Left renal pelvis (tissue), 4 donors: Measurements from ENCODE around the gene KRTAP9-3. TPM values are rescaled to one million over a fixed set of nuclear protein-coding genes. Genes with fewer than 3 reads are reported as not detected.
"Not testable (repeated sequence)": the region's sequence is repeated elsewhere in the genome, so short reads cannot be mapped to it uniquely, and the experiment has no call there.

Experiments used
- DNase-seq, 4 donors: peaks; one replicate each; pipeline ENCODE4 v3.0.0-alpha.2; 2013; ENCODE audit warnings: low read depth in 4 of 4, low spot score in 3 of 4
- polyA plus RNA-seq, 4 donors: library from polyadenylated mRNA; unstranded; fragments of 120-200 nt; gene quantifications; one replicate each; pipeline ENCODE4 v1.2.1, GENCODE V29; 2013; ENCODE audit not compliant: insufficient read length in 4 of 4

KRTAP9-3 gene, protein sequence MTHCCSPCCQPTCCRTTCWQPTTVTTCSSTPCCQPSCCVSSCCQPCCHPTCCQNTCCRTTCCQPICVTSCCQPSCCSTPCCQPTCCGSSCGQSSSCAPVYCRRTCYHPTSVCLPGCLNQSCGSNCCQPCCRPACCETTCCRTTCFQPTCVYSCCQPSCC
- polyA plus RNA-seq, result not detected

GRCh38 chr17:41232399-41233105 is at the start of gene KRTAP9-3:
Gene KRTAP9-3, plus strand, starts transcription at chr17:41232449. Its CDS starts 53 bp downstream, at chr17:41232502.
- not testable (repeated sequence) for DNase-seq

GRCh38 chr17:41184480-41184961 is 47.7 kb upstream of the KRTAP9-3 start, which contains the start of gene KRTAP4-1:
Gene KRTAP4-1, minus strand, starts transcription at chr17:41184911. Its CDS starts 57 bp downstream, at chr17:41184854.
- no peak for DNase-seq

DNA sequence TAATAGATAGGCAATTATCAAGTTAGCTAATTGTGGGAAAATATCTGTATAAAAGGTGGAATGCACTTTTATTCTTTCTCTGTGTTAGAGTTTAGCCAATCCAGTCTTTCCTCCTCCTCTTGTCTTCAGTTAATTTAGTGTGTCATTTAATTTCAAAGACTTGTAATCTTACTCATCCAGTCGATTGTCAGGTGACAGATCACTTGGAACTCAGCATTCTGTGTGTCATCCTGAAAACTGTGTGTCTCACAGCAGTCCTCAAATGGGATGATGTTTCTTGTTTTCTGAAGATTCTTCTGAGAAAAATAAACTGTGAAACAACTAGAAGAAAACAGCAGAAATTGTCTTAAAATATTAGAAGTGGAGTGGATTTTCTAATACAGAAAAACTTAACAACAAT is 47.2 kb upstream of the KRTAP9-3 start:
- DNase-seq, result no peak

DNA sequence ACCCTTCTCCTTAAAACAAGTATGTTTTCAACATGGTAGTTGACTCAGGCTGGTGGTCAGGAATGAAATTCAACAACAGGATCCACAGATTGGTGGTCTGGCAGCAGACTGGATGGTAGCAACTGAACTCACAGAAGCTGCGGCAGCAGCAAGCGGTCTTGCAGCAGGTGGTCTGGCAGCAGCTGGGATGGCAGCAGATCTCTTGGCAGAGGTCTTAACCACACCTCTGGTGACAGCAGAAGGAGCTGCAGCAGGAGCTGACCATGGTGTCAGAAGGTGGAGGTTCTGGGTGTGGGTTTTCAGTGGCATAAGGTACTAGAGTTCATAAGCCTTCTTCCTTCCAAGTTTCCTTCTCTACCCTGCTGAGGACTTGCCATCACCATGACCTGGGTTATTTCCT is 45.4 kb upstream of the KRTAP9-3 start:
- DNase-seq, result no peak

GRCh38 chr17:41189837-41190318 is 42.4 kb upstream of the KRTAP9-3 start, which contains the start of gene KRTAP9-1:
Gene KRTAP9-1, plus strand, starts transcription at chr17:41189887. Its CDS starts 0 bp downstream, at chr17:41189887.
- not testable (repeated sequence) for DNase-seq

GRCh38 chr17:41190328-41190727 is 41.9 kb upstream of the KRTAP9-3 start:
- no peak for DNase-seq

DNA sequence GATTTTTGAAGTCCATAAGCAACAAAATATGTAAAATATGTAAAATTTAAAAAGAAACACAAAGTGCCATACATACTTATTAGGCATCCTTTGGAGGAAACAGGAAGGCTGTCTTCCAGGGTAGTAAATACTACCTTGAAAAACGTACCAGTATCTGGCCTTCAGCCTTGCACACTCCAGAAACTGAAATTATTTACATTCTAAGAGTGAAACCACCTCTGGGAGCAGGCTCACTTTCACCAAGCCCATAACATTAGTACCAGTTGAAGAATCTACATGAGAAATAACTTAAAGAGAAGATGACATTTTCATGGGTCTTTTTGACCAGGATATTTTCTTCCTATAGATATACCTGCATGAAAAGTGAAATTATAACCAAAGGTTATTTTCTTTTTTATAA is 36.2 kb upstream of the KRTAP9-3 start:
- DNase-seq, result no peak

DNA sequence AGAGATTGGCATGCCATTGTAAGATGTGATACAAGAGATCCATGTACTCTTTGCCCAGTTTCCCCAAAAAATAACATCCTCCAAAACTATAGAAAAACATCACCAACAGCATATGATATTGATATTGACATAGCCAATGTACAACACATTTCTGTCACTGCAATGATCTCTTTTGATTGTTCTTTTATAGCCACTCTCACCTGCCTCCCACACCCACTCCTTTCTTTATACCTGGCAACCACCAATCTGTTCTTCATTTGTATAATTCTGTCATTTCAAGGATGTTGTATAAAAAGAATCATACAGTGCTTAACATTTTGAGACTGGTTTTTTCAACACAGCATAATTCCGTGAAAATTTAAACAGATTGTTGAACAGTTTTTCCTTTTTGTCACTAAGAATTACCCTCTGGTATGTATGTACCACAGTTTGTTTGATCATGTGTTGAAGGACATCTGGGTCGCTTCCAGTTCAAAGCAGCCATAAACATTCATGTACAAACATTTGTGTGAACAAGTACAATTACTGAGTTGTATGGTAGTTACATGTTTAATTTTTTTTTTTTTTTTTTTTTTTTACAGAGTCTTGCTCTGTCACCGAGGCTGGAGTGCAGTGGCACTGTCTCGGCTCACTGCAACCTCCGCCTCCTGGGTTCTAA is 32.7 kb upstream of the KRTAP9-3 start:
- DNase-seq, result no peak

DNA sequence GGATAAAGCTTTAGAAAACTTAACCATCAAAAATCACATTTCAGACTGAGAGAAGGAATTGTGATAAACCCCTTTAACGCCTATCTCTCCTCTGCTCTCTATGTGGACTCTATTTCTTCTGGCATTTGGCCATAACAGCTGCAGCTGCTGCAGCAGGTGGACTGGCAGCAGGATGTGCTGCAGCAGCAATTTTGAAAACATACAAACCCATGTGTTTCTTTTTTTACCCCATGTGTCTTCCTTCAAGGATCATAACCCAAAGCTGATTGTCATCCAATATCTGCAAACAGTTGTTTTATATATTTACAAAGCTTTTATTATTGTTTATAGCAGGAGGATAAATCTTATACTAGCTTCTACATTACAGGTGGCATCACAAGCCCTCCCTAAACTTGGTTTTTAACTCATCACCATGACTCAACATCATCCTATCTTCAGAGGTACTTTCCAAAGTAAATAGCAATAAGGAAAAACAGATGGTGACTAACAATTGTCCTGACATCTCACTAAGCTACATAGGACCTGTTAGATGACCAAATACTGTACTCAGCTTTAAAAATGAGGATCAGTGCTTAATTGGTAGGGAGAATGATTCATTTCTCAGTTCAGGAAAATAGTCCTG is 20.3 kb upstream of the KRTAP9-3 start:
- DNase-seq, result no peak

- DNase-seq, result no peak
Measured at GRCh38 chr17:41212524-41213169, 19.6 kb upstream of the KRTAP9-3 start.

DNA sequence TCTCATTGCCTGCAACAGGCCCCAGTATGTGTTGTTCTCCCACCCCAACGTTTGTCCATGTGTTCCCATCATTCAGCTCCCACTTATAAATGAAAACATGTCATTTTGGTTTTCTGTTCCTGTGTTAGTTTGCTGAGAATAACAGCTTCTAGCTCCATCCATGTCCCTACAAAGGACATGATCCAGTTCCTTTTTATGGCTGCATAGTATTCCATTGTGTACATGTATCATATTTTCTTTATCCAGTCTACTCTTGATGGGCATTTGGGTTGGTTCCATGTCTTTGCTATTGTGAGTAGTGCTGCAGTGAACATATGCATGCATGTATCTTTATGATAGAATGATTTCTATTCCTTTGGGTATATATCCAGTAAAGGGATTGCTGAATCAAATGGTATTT is 16.6 kb upstream of the KRTAP9-3 start:
- DNase-seq, result no peak

- no peak for DNase-seq
Measured at GRCh38 chr17:41223821-41224220, 8.4 kb upstream of the KRTAP9-3 start.

DNA sequence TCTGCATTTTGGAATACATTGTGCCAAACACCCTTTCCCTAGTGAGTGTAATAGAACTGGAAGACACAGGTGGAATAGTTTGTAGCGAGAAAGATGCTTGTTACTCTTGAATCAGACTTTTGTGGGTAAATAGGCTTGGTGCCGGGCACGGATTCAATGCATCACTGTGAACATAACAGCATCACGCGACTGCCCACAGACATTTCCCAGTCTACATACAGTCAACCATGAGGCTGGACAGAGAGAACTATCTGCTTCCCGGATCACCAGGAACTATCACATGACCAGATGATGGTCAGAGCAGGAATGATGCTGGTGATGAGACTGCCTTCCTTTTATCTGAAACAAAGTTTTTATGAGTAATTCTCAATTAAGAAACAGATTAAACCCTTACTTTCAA is 6.2 kb upstream of the KRTAP9-3 start:
- no peak for DNase-seq

- not testable (repeated sequence) for DNase-seq
Measured at GRCh38 chr17:41226598-41227095, 5.6 kb upstream of the KRTAP9-3 start, which contains the start of gene KRTAP9-2. Gene KRTAP9-2, plus strand, starts transcription at chr17:41226648. Its CDS starts 7 bp downstream, at chr17:41226655.

GRCh38 chr17:41230094-41230493 is 2.2 kb upstream of the KRTAP9-3 start:
- no peak for DNase-seq

- DNase-seq, result no peak
Measured at GRCh38 chr17:41231731-41232130, 518 bp upstream of the KRTAP9-3 start.

DNA sequence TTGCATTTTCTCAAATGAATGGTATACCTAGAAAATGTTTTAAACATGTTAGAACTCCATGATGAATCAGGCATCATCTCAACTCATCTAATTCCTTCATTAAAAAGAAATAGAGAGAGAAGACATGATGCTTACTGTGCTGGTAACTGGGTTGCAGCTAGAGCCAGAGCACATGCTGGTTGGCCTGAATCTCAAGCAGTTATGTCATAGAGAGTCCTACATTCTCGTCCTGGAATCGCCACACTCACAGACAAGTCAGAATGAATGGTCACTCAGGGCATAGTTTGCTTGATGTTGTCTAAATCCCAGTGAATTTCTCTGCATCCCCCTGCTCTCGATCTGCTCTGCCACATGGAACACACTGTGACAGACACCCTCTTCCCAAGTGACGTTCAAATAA is 4.9 kb downstream of the KRTAP9-3 start:
- DNase-seq, result not testable (repeated sequence)

GRCh38 chr17:41237949-41238437 is 5.7 kb downstream of the KRTAP9-3 start, which contains the start of gene KRTAP9-8:
Gene KRTAP9-8, plus strand, starts transcription at chr17:41237999. Its CDS starts 53 bp downstream, at chr17:41238052.
- DNase-seq, result not testable (repeated sequence)

GRCh38 chr17:41246995-41247787 is 14.9 kb downstream of the KRTAP9-3 start:
- DNase-seq, result not testable (repeated sequence)
